ENCODE data around the gene BLOC1S1.

The BLOC1S1 gene

DNA sequence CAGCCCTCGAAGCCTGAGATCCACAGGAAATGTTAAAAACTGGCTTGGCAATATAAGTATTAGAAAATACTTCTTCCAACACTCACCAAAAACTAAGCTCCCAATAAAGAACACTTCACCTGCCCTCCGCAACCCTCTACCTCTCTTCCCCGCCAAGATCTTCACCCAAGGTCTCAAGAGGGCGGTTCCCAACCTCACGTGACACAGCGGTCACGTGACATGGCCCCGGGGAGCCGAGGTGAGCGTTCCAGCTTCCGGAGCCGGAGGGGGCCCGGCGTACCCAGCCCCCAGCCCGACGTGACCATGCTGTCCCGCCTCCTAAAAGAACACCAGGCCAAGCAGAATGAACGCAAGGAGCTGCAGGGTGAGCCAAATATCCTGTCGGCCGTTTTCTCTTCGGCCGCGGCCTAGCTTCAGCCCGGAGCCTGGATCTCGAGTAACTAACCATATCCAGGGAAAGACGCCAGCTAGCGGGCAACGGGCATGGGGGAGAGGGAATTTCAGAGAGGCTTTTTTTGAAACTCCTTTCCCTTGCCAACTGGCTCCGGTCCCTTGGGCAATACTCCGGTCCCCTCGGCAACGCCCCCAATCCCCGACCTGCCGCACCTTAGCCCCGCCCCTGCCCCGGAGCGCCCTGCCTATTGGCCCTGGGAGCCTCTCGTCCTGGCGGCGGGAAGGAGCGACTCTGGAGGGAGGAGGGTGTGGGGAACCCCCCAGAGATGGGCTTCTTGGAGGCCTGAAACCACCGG lies at the start of gene BLOC1S1:
Gene BLOC1S1 (plus strand): TSS at position 214 of the 749 bp plus-strand sequence. CDS start 6 bp downstream, at position 220.
- peak; percentile 88 for DNase-seq (ENCODE audit: low read depth)

DNA sequence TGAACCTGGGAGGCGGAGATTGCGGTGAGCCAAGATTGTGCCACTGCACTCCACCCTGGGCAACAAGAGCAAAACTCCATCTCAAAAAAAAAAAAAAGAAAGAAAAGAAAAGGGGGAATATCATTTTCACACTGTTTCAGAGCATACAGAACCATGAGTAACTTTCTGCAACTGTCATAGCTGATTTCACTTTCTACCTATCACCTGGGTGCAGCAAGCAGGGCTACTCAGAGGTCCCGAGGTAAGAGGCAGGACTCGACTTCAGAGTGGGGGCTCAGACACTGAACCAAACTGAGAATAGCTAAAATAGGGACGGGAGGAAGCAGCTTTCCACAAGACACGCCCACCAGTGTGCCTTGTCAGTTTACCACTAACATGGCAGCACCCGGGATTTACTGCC lies 49.3 kb upstream of the BLOC1S1 start:
- no peak for DNase-seq (ENCODE audit: low read depth)

DNA sequence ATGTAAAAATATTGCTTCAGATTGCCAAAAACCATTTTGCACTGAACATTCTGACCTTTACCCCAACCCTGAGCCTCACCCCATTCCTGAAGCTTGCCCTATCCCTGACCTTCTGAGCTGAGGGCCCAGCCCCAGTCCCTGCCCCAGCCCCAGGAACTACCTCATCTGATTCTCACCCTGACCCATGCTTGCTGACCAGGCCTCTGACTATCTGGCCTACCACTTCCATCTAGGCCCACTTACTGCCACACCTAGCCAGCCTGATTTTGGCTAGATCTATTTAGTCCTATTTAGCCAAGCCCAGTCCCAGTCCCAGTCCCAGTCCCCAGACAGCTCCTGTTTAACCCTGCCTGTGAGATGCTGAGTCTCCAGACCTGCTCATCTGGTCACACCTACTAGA lies 45.6 kb upstream of the BLOC1S1 start:
- no peak for DNase-seq (ENCODE audit: low read depth)

DNA sequence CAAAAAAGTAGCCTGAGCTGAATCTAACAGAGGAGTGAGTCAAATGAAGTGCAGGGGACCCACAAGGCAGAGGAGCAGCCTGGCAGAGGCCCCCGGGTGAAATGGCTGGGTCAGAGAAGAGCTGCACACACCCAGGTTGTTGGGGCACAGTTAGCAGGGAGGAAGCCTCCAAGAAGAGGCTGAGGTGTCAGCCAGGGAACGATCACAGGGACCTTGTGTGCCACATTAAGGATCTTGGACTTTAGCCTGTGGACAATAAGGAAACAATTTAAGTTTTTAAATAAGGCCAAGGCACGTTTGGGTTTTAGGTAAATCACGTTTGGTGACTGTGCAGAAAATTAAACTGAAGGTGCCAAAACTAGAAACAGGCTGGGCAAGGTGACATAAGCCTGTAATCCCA lies 44.1 kb upstream of the BLOC1S1 start:
- DNase-seq (ENCODE audit: low read depth), result no peak

DNA sequence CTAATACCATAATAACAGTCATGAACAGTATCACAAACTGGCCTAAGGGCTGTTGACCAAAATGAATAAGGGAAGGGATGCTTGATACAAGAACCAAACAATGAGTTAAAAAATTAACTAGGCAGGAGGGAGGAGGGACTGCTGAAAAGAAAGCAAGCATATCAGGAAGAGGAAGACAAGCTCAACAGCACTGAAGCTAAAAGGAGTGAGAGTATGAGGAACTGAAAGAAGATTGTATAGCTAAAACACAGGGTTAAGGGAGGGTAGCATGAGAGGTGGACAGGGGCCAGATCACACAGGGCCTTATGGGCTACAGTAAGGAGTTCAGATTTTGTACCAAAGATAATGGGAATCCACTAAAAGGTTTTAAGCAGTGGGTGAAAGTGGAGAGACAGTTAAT lies 42.2 kb upstream of the BLOC1S1 start:
- no peak for DNase-seq (ENCODE audit: low read depth)

DNA sequence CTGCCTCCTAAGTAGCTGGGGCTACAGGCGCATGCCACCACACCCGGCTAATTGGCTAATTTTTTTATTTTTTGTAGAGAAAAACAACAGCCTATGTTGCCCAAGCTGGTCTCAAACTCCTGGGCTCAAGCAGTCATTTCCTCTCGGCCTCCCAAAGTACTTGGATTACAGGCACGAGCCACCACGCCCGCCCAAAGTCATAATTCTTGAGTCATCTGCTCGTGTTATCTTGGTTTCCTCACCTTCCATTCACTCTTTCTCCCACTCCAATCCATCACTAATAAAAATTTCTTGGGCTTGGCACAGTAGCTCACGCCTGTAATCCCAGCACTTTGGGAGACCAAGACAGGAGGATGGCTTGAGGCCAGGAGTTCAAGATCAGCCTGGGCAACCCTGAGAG lies 40.2 kb upstream of the BLOC1S1 start:
- no peak for DNase-seq (ENCODE audit: low read depth)

DNA sequence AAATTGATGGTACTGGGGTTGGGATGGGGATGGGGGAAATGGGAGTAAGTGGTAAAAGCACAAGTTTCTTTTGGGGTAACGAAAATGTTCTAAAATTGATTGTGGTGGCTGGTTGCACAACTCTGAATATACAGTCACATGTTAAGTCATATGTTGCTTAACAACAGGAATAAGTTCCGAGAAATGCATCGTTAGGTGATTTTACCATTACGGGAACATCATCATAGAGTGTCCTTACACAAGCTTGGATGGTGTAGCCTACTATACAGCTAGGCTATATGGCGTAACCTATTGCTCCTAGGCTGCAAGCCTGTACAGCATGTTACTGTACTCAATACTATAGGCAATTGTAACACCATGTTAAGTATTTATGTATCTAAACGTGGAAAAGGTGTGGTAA lies 39.1 kb upstream of the BLOC1S1 start:
- DNase-seq (ENCODE audit: low read depth), result no peak

DNA sequence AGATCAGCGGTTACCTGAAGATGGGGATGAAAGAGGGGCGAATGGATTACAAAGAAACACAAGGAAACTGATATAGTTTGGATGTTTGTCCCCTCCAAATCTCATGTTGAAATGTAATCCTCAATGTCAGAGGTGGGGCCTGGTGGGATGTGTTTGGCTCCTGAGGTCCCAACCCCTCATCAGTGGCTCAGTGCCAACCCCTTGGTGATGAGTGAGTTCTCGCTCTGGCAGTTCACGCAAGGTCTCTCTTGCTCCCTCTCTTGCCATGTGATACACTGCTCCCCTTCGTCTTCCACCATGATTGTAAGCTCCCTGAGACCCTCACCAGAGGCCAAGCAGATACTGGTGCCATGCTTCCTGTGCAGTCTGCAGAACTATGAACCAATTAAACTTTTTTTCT lies 36.2 kb upstream of the BLOC1S1 start:
- DNase-seq (ENCODE audit: low read depth), result no peak

DNA sequence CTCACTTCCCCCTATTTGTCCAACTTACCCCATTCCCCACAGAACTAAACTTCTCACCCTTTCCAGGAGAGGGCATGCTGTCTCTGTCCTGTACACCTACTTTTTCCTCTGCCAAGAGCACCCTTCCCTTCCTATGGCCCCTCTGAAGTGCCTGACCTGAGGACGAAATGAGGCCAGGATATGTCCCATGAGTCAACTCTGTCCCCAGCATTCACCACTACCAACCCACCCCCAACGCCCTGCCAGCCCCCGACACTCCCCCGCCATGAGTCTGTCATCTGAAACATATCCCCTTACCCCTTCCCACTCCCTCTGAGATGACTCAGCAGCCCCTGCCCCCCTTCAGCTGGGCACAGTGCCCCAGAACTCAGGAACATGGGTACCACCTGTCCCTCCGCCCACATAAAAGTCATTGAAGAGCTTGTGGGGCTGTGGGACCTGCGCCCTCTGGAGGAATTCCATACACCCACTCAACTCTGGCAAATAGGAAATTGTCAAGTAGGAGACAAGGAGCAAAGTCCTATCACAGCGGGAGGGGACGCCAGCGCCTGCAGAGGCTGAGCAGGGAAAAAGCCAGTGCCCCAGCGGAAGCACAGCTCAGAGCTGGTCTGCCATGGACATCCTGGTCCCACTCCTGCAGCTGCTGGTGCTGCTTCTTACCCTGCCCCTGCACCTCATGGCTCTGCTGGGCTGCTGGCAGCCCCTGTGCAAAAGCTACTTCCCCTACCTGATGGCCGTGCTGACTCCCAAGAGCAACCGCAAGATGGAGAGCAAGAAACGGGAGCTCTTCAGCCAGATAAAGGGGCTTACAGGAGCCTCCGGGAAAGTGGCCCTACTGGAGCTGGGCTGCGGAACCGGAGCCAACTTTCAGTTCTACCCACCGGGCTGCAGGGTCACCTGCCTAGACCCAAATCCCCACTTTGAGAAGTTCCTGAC lies 34.4 kb upstream of the BLOC1S1 start:
- no peak for DNase-seq (ENCODE audit: low read depth)

DNA sequence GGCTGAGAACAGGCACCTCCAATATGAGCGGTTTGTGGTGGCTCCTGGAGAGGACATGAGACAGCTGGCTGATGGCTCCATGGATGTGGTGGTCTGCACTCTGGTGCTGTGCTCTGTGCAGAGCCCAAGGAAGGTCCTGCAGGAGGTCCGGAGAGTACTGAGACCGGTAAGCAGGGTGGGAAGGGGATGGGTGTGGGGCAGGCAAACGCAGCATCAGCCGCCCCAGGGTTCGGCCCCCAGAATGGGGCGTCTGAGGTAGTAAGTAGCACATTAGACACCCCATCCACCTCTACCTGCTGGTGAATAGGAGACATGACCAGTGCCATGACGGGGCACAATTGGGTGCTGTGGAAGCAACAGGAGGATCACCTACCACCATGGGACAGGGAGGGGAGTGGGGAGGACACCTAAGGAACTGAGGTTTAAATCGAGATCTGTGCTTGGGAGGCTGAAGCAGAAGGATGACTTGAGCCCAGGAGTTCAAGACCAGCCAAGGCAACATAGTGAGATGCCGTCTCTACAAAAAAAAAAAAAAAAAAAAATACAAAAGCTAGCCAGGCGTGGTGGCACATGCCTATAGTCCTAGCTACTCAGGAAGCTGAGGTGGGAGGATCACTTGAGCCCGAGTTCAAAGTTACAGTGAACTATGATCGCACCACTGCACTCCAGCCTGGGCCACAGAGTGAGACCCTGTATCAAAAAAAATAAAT lies 33.6 kb upstream of the BLOC1S1 start:
- DNase-seq (ENCODE audit: low read depth), result no peak

DNA sequence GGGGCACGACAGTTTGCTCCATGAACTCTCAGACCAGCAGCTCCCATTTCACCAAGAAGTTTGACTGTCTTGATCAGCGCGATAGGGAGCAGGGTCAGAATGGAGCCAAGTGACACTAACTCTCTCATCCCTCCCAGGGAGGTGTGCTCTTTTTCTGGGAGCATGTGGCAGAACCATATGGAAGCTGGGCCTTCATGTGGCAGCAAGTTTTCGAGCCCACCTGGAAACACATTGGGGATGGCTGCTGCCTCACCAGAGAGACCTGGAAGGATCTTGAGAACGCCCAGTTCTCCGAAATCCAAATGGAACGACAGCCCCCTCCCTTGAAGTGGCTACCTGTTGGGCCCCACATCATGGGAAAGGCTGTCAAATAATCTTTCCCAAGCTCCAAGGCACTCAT lies 32.2 kb upstream of the BLOC1S1 start:
- no peak for DNase-seq (ENCODE audit: low read depth)

DNA sequence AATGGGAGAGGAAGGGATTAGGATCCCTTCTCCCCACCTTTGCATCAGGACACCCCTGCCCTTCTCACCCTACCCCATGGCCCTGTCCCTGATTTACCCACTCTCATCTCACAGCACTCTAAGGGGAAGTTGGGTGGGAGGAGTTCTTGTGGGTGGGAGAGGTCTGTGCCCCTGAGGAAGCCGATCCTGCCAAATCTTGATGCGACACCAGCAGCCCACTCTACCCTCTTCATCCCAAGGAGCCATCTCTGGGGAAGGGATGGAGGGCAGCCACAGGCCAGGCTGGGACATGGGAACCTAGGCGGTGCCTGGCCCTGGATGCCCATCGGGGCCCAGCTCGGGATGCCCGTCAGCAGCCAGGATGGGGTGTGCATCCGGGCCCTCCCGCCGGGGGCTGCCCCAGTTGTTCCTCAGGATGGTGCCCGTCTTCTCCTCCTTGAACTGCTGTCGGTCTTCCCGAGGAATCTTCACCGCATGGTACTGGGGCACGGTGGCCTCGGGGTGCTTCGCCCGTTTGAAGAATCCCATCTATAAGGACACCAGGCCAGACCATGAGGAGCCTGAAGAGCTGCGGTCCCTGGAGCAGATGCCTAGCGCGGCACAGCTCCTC lies 31.0 kb upstream of the BLOC1S1 start:
- no peak for DNase-seq (ENCODE audit: low read depth)

DNA sequence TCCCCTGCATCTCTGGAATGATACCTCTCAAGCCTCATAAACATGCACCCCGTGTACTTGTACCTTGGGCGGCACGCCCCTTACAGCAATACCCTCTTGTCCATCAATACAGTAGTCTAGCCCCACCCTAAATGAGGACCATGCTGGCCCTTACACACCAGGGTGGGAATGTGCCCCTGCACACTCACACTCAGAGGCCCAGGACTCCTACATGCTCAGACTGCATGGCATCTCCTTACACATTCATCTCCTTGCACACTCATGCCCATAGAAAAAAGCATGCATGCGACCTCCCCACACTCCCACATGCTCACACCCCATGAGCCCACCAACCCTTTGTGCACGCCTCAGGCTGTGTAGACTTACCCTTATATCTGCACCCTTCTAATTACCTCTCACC lies 30.2 kb upstream of the BLOC1S1 start:
- no peak for DNase-seq (ENCODE audit: low read depth)

DNA sequence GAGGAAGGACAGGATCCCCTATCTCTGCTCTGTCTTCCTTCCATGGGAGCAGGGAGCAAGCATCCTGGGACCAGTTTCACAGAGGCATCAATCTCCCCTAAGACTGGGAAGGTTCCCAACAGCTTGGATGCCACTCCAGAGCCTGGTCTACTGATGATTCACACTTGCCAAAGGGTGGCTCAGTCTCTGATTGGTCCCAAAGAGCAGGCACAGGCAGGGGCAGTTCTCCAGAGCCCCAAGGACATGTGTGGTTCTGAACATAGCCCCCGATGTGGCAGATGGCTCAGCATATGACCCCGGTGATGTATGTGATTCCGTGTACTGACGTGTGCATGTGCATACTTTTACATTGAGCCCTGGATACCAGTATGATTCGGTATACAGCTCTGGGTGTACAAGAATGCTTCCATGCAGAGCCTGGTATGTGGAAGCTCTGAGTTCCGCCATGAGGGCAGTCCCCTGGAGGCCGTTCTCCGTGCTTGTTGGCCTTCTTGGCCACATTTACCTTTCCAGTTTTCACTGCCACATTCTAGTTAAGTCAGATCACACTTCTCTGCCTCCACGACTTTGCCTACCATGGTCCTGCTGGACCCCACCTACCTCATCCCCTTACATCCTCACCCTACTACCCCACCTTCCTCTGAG lies 29.4 kb upstream of the BLOC1S1 start:
- DNase-seq (ENCODE audit: low read depth), result no peak

DNA sequence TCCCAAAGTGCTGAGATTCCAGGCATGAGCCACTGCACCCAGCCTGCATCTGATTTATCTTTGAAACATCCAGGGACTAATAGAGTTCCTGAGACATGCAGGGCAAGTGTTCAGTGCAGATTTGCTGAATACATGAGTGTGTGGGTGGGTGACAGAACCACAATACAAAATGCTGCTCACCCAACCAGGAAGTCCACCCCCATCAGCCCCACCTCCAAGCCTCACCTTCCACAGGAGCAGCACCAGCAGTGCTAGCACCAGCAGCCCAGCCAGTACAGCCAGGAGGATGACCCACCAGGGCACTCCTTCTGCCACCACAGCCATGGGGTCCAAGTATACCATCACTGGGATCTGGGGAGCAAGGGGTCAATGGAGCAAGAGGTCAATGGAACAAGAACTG lies 28.1 kb upstream of the BLOC1S1 start:
- no peak for DNase-seq (ENCODE audit: low read depth)

DNA sequence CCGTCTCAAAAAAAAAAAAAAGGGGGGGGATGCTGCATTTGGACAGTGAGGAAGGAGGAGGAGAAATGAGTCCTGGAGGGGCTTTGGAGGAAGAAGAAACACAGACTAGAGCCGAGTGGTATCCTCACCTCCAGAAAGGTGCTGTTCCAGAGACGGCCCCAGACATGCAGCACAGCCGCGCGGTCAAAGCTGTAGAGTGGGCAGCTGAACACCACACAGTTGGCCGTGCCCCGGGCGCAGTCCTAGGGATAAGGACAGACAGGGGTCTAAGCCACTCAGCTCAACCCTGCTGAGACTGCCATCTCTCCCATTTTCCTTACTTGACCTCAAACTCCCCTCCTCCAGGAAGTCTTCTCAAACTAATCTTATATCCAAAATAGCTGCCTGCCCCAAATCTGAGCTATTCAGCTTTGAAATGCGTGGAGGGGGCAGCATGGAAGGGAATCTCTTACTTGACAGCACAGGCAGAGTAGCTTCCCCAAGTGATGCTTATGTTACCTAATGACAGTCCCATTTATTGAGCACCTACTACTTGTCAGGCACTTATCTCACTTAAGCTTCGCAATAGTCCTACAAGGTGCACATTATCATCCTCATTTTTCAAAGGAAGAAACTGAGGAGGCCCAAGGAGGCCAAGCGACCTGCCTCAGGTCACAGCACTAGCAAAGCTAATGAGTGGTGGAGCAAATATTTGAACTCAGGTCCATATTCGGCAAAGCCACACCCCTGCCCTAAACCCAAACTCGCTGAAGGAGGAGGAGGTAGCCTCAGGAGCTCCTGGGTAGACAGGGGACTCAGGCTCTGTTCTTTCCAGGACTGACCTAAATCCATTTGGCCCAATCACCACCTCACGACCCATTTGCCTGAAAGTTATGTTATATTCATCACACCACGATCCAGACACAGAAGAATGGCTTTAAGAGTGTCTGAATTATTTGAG lies 26.9 kb upstream of the BLOC1S1 start:
- DNase-seq (ENCODE audit: low read depth), result no peak

DNA sequence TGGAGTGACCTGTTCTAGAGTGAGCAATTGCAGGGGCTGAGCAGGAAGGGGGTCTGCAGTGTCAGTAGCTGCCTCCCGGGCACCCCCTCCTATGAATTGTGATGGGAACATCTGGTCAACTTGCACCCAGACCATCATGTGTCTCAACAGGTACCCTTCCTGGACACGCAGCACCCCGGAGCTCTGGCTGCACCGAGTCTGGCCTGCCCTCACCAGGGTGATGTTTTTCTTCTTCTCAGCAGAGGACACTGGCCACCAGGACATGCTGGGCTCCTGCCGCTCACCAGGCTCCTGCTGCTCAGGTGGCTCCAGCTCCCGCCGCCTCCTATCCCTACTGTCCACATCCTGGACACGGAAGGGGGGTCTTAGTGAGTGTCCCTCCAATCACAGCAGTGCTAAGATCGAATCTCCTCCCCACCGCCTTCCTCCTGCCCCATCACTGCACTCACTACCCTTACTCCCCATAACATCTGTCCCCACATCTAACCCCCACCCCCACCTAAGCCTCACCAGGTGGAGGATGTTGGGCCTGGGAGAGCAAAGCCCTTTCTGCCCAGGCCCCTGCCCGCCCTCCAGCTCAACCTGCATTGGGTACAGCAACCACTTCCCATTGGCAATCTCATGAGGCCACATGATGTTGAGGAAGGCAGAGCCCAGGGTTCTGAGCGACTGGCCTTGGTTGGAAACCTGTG lies 23.1 kb upstream of the BLOC1S1 start:
- DNase-seq (ENCODE audit: low read depth), result no peak

DNA sequence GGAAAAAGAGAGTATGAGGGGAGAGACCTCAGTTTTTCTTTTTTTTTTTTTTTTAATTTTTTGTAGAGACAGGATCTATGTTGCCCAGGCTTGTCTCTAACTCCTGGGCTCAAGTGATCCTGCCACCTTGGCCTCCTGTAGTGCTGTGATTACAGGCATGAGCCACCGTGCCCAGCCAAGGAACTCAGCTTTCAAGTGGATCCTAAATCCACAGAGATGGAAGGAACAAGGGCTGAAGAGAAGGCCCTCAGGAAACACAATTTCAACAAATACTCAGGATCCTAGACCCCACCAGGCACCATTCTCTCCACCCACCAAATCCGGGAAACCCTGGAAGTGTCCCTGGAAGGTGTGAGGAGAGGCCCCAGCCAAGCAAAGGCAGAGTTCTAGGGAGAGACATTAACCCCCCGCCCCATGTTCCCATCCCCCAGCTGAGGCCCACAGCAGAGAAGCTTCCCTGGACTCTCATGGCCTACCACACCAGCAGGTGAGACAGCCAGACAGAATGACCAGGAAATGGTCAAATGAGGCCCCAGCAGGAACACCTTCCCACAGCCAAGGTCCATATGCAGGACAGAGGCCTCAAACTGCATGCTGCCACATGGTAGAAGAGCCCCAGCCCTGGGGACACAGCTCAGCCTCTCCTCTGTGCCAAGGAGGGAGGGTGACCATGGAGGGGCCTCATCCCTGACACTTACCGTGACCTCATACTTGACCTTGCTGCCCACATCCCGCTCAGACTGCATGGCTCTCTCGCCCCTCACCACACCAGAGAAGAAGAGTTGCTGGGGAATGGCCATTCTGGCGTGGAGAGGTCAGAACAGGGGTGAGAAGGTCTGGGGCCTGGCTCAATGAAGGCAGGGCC lies 22.3 kb upstream of the BLOC1S1 start:
- DNase-seq (ENCODE audit: low read depth), result no peak

DNA sequence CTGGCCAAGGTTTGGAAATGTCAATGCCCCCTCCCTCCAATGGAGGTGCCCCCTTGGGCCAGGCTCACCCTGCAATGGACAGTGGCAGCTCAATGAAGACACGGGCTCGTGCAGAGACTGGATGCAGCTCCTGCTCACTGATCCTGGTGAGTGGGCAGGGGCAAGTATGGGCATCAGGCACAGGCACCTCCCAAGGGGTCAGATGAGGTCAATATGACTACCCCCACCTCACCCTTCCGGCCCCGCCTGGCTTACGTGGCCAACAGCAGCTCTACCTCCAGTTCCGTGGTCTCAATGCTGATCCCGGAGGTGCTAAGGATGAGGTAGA lies 21.7 kb upstream of the BLOC1S1 start:
- DNase-seq (ENCODE audit: low read depth), result no peak

All from activated T-cell treated with anti-CD3 and anti-CD28 coated beads for 1 hour (primary cell).